ENCODE measurements around the gene FALEC. TPM values are rescaled to one million over a fixed set of nuclear protein-coding genes. Genes with fewer than 3 reads are reported as not detected.
A peak's percentile ranks its signal among the peaks of the same experiment; 100 is the strongest.

Gene FALEC
- total and polyA plus RNA-seq, 9 of the 15 experiments (the other 6 are each of a cell fraction or from before 2014, with no cell fraction given) = 0.15 to 1.8 (median 0.53) TPM; not detected in 5

DNA sequence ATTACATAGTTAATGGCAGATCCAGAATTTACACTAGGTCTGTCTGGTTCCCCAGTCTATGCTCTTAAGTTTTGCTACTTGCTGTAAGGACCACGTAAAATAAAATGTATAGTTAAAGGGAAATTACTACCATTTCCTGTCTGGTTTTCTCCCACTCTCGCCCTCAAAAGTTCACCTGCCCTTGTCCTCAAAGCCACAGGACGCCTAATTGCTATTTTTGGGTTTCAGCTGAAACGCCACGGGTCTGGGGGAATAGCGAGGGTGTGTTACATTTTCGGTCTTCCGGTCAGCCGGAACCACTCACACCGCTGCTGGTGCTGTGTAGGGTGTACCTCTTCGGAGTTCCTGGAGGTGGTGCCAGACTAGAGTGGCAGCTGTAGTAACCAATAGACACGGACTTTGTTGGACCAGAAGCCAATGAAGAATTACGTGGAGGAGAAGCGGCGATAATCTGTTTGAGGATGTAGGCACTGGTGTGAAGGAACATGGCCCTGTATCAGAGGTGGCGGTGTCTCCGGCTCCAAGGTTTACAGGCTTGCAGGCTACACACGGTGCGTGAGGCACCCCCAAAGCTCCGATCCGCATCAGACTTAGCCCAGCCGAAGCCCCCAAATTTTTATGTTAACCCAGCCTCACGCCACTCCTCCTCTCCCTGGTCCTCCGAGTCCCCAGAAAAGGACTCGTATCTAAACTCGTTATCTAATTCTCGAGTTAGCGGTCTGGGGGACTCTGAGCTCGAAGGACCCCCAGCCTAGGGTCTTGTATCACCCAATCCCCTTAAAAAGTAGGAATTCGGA is 28.4 kb upstream of the FALEC start, which contains the start of gene TARS2 (continued):
- TF ChIP-seq, protein P1, sequence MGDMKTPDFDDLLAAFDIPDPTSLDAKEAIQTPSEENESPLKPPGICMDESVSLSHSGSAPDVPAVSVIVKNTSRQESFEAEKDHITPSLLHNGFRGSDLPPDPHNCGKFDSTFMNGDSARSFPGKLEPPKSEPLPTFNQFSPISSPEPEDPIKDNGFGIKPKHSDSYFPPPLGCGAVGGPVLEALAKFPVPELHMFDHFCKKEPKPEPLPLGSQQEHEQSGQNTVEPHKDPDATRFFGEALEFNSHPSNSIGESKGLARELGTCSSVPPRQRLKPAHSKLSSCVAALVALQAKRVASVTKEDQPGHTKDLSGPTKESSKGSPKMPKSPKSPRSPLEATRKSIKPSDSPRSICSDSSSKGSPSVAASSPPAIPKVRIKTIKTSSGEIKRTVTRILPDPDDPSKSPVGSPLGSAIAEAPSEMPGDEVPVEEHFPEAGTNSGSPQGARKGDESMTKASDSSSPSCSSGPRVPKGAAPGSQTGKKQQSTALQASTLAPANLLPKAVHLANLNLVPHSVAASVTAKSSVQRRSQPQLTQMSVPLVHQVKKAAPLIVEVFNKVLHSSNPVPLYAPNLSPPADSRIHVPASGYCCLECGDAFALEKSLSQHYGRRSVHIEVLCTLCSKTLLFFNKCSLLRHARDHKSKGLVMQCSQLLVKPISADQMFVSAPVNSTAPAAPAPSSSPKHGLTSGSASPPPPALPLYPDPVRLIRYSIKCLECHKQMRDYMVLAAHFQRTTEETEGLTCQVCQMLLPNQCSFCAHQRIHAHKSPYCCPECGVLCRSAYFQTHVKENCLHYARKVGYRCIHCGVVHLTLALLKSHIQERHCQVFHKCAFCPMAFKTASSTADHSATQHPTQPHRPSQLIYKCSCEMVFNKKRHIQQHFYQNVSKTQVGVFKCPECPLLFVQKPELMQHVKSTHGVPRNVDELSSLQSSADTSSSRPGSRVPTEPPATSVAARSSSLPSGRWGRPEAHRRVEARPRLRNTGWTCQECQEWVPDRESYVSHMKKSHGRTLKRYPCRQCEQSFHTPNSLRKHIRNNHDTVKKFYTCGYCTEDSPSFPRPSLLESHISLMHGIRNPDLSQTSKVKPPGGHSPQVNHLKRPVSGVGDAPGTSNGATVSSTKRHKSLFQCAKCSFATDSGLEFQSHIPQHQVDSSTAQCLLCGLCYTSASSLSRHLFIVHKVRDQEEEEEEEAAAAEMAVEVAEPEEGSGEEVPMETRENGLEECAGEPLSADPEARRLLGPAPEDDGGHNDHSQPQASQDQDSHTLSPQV (IDR thresholded peaks at IDR 0.05) = peak; percentile 60
- TF ChIP-seq, protein P2, sequence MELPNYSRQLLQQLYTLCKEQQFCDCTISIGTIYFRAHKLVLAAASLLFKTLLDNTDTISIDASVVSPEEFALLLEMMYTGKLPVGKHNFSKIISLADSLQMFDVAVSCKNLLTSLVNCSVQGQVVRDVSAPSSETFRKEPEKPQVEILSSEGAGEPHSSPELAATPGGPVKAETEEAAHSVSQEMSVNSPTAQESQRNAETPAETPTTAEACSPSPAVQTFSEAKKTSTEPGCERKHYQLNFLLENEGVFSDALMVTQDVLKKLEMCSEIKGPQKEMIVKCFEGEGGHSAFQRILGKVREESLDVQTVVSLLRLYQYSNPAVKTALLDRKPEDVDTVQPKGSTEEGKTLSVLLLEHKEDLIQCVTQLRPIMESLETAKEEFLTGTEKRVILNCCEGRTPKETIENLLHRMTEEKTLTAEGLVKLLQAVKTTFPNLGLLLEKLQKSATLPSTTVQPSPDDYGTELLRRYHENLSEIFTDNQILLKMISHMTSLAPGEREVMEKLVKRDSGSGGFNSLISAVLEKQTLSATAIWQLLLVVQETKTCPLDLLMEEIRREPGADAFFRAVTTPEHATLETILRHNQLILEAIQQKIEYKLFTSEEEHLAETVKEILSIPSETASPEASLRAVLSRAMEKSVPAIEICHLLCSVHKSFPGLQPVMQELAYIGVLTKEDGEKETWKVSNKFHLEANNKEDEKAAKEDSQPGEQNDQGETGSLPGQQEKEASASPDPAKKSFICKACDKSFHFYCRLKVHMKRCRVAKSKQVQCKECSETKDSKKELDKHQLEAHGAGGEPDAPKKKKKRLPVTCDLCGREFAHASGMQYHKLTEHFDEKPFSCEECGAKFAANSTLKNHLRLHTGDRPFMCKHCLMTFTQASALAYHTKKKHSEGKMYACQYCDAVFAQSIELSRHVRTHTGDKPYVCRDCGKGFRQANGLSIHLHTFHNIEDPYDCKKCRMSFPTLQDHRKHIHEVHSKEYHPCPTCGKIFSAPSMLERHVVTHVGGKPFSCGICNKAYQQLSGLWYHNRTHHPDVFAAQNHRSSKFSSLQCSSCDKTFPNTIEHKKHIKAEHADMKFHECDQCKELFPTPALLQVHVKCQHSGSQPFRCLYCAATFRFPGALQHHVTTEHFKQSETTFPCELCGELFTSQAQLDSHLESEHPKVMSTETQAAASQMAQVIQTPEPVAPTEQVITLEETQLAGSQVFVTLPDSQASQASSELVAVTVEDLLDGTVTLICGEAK (IDR thresholded peaks at IDR 0.05) = peak; percentile 99
- TF ChIP-seq, protein P2 (CRISPR knock-in tag; IDR thresholded peaks at IDR 0.05) = no peak
- TF ChIP-seq ARID1B (IDR thresholded peaks at IDR 0.05) = peak; percentile 43
- TF ChIP-seq, protein P3, sequence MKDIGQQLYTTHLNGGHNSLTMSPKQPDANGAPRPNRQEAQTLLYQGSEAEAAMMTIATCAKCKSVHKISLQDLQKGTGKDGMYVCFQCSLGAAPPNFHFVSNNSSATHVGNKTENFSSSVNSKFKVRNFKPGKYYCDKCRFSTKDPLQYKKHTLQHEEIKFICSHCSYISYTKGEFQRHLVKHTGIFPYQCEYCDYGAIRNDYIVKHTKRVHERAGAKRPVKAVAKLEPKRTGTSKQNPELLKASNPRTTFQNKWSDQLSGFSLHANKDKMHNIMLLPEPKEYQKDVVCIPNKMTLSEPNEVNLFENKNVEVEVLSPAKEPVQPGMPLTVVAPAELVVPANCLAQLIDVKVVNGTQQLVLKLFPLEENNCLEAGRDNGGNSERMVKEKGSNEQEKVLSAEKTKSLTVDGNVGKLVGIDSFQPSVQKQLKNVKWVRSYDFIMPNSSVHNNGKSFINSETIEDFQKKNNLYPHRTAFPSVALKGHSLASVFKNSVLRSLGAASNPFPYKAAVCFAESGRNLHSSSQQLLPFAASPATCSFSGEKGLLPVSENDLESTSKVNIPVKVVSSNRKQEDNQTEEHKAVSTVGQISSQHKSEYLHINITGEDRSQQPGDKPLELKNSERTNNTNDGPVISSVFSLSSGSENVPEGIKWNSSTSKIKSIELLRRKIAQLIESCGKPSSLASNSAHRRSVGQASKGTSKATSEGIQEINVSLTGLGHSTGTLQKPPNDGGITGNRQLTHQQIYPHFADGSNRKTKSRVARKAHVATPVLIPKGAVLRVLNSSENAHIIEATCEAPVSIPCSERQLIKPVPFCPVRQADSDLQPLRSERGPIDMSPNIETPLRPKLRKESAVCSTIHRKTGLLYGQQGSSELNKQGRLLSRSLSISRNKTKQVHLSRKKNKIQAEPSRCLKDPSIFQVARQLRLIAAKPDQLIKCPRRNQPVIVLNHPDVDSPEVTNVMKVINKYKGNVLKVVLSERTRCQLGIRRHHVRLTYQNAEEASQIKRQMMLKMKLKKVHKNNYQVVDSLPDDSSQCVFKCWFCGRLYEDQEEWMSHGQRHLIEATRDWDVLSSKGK (CRISPR knock-in tag; IDR thresholded peaks at IDR 0.05) = no peak
- peak; percentile 62; the same call in 1 of the 2 replicates for TF ChIP-seq ZNF644 (tag; IDR thresholded peaks at IDR 0.05; ENCODE audit: low read depth)
- TF ChIP-seq GTF2A2 (tag; IDR thresholded peaks at IDR 0.05) = 0 out of 2 replicates have a peak, but pooled peaks have one; percentile 10

Data from K562 (cell line).